CD14-positive monocyte (primary cell): ENCODE data around the gene ZKSCAN7. TPM values are rescaled to one million over a fixed set of nuclear protein-coding genes. Genes with fewer than 3 reads are reported as not detected.

Source experiments
- DNase-seq, 3 donors: peaks; one replicate each; pipeline ENCODE4 v3.0.0-alpha.2; 2011 to 2022
- H2AFZ ChIP-seq: 2 replicates; pipeline ENCODE4 v1.6.0; 2012; ENCODE audit warnings: mild to moderate bottlenecking, low read depth, low read length, inconsistent platforms; ENCODE audit not compliant: insufficient read depth, poor library complexity, severe bottlenecking
- H3K27ac ChIP-seq, 2 donors: 1 replicate in 1 of 2; 2 replicates in 1 of 2; pipeline ENCODE4 v1.5.1; 2012 to 2013; ENCODE audit warnings: low read length in 2 of 2, control low read depth in 1 of 2, inconsistent platforms in 1 of 2, low read depth in 1 of 2, mild to moderate bottlenecking in 1 of 2
- H3K27me3 ChIP-seq, 2 donors: one replicate each; pipeline versions ENCODE4 v1.6.0 to v1.6.1; 2011 to 2013; ENCODE audit warnings: low read length in 2 of 2; ENCODE audit not compliant: control insufficient read depth in 2 of 2, insufficient read depth in 2 of 2
- H3K36me3 ChIP-seq, 2 donors: replicated peaks in 1 of 2; 1 replicate in 1 of 2; 2 replicates in 1 of 2; pipeline versions ENCODE4 v1.5.1 to v1.6.1; 2012 to 2013; ENCODE audit warnings: low read length in 2 of 2, control low read depth in 1 of 2, inconsistent platforms in 1 of 2, mild to moderate bottlenecking in 1 of 2; ENCODE audit not compliant: insufficient read depth in 2 of 2, control insufficient read depth in 1 of 2
- H3K4me1 ChIP-seq, 2 donors: 1 replicate in 1 of 2; 2 replicates in 1 of 2; pipeline versions ENCODE4 v1.5.1 to v1.6.1; 2012 to 2013; ENCODE audit warnings: low read length in 2 of 2, control low read depth in 1 of 2, inconsistent platforms in 1 of 2, mild to moderate bottlenecking in 1 of 2, moderate library complexity in 1 of 2; ENCODE audit not compliant: insufficient read depth in 2 of 2, control insufficient read depth in 1 of 2
- H3K4me2 ChIP-seq: replicated peaks from 2 replicates; pipeline ENCODE3; 2012; ENCODE audit warnings: low read length, moderate library complexity, mild to moderate bottlenecking; ENCODE audit not compliant: poor library complexity, severe bottlenecking; ENCODE audit errors: extremely low read depth
- H3K4me3 ChIP-seq, 3 experiments: fragments of 200-600 bp in 1 of 3; sonication (generic) in 1 of 3; replicated peaks in 1 of 3; 1 replicate in 2 of 3; 2 replicates in 1 of 3; pipeline ENCODE4 v1.5.1; 2011 to 2013; ENCODE audit warnings: low read length in 3 of 3, mild to moderate bottlenecking in 3 of 3, control low read depth in 2 of 3, low read depth in 2 of 3, inconsistent platforms in 1 of 3, moderate library complexity in 1 of 3
- H3K79me2 ChIP-seq: 2 replicates; pipeline ENCODE4 v1.6.0; 2012; ENCODE audit warnings: mild to moderate bottlenecking, control low read depth, inconsistent platforms, low read length, moderate library complexity; ENCODE audit not compliant: insufficient read depth
- H3K9ac ChIP-seq: 2 replicates; pipeline ENCODE4 v1.6.0; 2017; ENCODE audit warnings: low read length, mild to moderate bottlenecking; ENCODE audit not compliant: insufficient read depth, poor library complexity, severe bottlenecking
- H3K9me3 ChIP-seq, 2 donors: replicated peaks in 1 of 2; 1 replicate in 1 of 2; 2 replicates in 1 of 2; pipeline versions ENCODE4 v1.5.1 to v1.6.1; 2012 to 2013; ENCODE audit warnings: low read length in 2 of 2, control low read depth in 1 of 2; ENCODE audit not compliant: control insufficient read depth in 1 of 2, insufficient read depth in 1 of 2
- H4K20me1 ChIP-seq: 2 replicates; pipeline ENCODE4 v1.6.0; 2012; ENCODE audit warnings: mild to moderate bottlenecking, low read length, control low read depth, moderate library complexity; ENCODE audit not compliant: insufficient read depth
- H3K27ac Mint-ChIP-seq, 7 donors: one replicate each; pipeline ENCODE4 v1.8.0; 2020; ENCODE audit warnings: mild to moderate bottlenecking in 7 of 7, mixed read lengths in 7 of 7, moderate library complexity in 6 of 7, inconsistent platforms in 2 of 7
- H3K27me3 Mint-ChIP-seq, 3 donors: one replicate each; pipeline ENCODE4 v1.8.0; 2021 to 2022; ENCODE audit warnings: low read depth in 3 of 3, mild to moderate bottlenecking in 3 of 3, mixed read lengths in 3 of 3, moderate library complexity in 3 of 3, inconsistent platforms in 1 of 3
- H3K36me3 Mint-ChIP-seq, 2 donors: one replicate each; pipeline ENCODE4 v1.8.0; 2020; ENCODE audit warnings: mixed read lengths in 2 of 2, inconsistent platforms in 1 of 2, mild to moderate bottlenecking in 1 of 2
- H3K4me1 Mint-ChIP-seq: one replicate; pipeline ENCODE4 v1.8.0; 2020; ENCODE audit warnings: mild to moderate bottlenecking, mixed read lengths
- H3K4me3 Mint-ChIP-seq, 2 donors: one replicate each; pipeline ENCODE4 v1.8.0; 2020; ENCODE audit warnings: mild to moderate bottlenecking in 2 of 2, mixed read lengths in 2 of 2, moderate library complexity in 1 of 2
- H3K9me3 Mint-ChIP-seq, 7 donors: one replicate each; pipeline ENCODE4 v1.8.0; 2020 to 2022; ENCODE audit warnings: mixed read lengths in 7 of 7, mild to moderate bottlenecking in 6 of 7, moderate library complexity in 6 of 7, inconsistent platforms in 2 of 7
- CTCF ChIP-seq: fragments of 200-600 bp; IDR thresholded peaks from one replicate; pipeline ENCODE4 v1.8.0; 2022; ENCODE audit warnings: antibody characterized with exemption, mild to moderate bottlenecking
- WGBS: methylation state at CpG from one replicate; pipeline ENCODE4 v1.1.5; 2013; ENCODE audit warnings: missing lambda C conversion rate; ENCODE audit not compliant: insufficient coverage; 5-methylcytosine and 5-hydroxymethylcytosine counted together
- intact Hi-C, 2 donors: fragments of 100-400 bp; cut with micrococcal nuclease; formaldehyde crosslinking; loops; one replicate each; pipeline versions ENCODE4 v1.15.0 to v1.15.1; 2023
- polyA plus RNA-seq, 3 donors: library from polyadenylated mRNA; depleted of rRNA in 1 of 3; unstranded in 2 of 3; stranded (reverse) in 1 of 3; fragments of 300-500 nt in 2 of 3; fragments of >200 nt in 1 of 3; fragmentation: Illumina TruSeq in 2 of 3; gene quantifications; 1 replicate in 2 of 3; 2 replicates in 1 of 3; pipeline ENCODE4 v1.2.3, GENCODE V29; 2012 to 2021

The ZKSCAN7 gene
- polyA plus RNA-seq, 3 donors: 0.29 to 0.51 (median 0.48) TPM

GRCh38 chr3:44522494-44522933, 32.5 kb upstream of the ZKSCAN7 start:
- Mint-ChIP-seq H3K9me3 (peaks cover 0 to 4% (median 0%) of the 10 kb centered on the region in 7 donors), H3K4me1 (peaks cover 8% of the 10 kb centered on the region), H3K27me3 (peaks cover 5 to 10% (median 6%) of the 10 kb centered on the region in 3 donors), H3K4me3 (no peak overlapping the region), H3K36me3 (no peaks in the 10 kb centered on the region), H3K27ac (no peak overlapping the region)
- Histone ChIP-seq H3K79me2 (no peaks in the 10 kb centered on the region), H3K4me3 (no peak overlapping the region), H3K4me2 (no peak overlapping the region), H3K4me1 (peaks cover 4 to 6% of the 10 kb centered on the region in 2 donors), H3K36me3 (no peaks in the 10 kb centered on the region), H2AFZ (no peak overlapping the region), H3K9me3 (no peaks in the 10 kb centered on the region), H3K27me3 (no peaks in the 10 kb centered on the region), H3K9ac (no peak overlapping the region), H3K27ac (no peak overlapping the region), H4K20me1 (no peaks in the 10 kb centered on the region)
- WGBS: 77% methylated on average over 7 of the region's 7 CpGs
- no peak for DNase-seq
- no peak for TF ChIP-seq CTCF
- intact Hi-C loops: no loop called here

- no peak overlapping the region for H3K9ac ChIP-seq
- no peaks in the 10 kb centered on the region for H3K27me3 ChIP-seq
- no peak overlapping the region for H3K4me3 Mint-ChIP-seq
- no peak for TF ChIP-seq CTCF
- no peaks in the 10 kb centered on the region for H3K4me1 Mint-ChIP-seq
- H3K4me3 ChIP-seq: no peak overlapping the region
- H3K27ac Mint-ChIP-seq: no peak overlapping the region
- no peaks in the 10 kb centered on the region for H3K36me3 Mint-ChIP-seq
- no peak overlapping the region for H3K27ac ChIP-seq
- no peak overlapping the region for H2AFZ ChIP-seq
- no peaks in the 10 kb centered on the region for H4K20me1 ChIP-seq
- DNase-seq: no peak
- no peaks in the 10 kb centered on the region for H3K79me2 ChIP-seq
- H3K9me3 ChIP-seq: no peaks in the 10 kb centered on the region
- no peak overlapping the region for H3K4me2 ChIP-seq
- no peaks in the 10 kb centered on the region for H3K36me3 ChIP-seq
- no peaks in the 10 kb centered on the region for H3K4me1 ChIP-seq
- intact Hi-C loops: no loop called here
- H3K9me3 Mint-ChIP-seq: peaks cover 0 to 4% (median 0%) of the 10 kb centered on the region in 7 donors
- 77% methylated on average over 4 of the region's 5 CpGs for WGBS
- H3K27me3 Mint-ChIP-seq: peaks cover 3 to 10% (median 5%) of the 10 kb centered on the region in 3 donors
Measured at GRCh38 chr3:44525060-44525459, 29.9 kb upstream of the ZKSCAN7 start.
